Smooth muscle cell (in vitro differentiated cells): ENCODE data around the gene FGGY. TPM values are rescaled to one million over a fixed set of nuclear protein-coding genes. Genes with fewer than 3 reads are reported as not detected.
A peak's percentile ranks its signal among the peaks of the same experiment; 100 is the strongest.

ENCODE experiments used
- DNase-seq: peaks from one replicate; lab custom pipeline; 2025; ENCODE audit not compliant: unreplicated experiment; lab: John Stamatoyannopoulos, UW
- H2AFZ ChIP-seq: fragments of 200-600 bp; sonication (generic); 2 replicates; pipeline ENCODE4 v1.6.0; 2016; ENCODE audit warnings: antibody characterized with exemption, low read depth, mild to moderate bottlenecking
- H3F3A ChIP-seq: fragments of 200-600 bp; sonication (generic); 2 replicates; pipeline ENCODE4 v1.6.0; 2017; ENCODE audit warnings: antibody characterized with exemption, low read depth
- H3K27ac ChIP-seq: fragments of 200-600 bp; sonication (generic); 2 replicates; pipeline ENCODE4 v1.5.1; 2016; ENCODE audit warnings: low read depth, mild to moderate bottlenecking
- H3K27me3 ChIP-seq: fragments of 200-600 bp; sonication (generic); 2 replicates; pipeline ENCODE4 v1.6.1; 2016; ENCODE audit warnings: low read depth, mild to moderate bottlenecking
- H3K36me3 ChIP-seq: fragments of 200-600 bp; sonication (generic); 2 replicates; pipeline ENCODE4 v1.5.1; 2016; ENCODE audit warnings: low read depth
- H3K4me1 ChIP-seq: fragments of 200-600 bp; sonication (generic); 2 replicates; pipeline ENCODE4 v1.5.1; 2016; ENCODE audit warnings: low read depth
- H3K4me2 ChIP-seq: fragments of 200-600 bp; sonication (generic); 2 replicates; pipeline ENCODE4 v1.6.0; 2016; ENCODE audit warnings: mild to moderate bottlenecking
- H3K4me3 ChIP-seq: fragments of 200-600 bp; sonication (generic); 2 replicates; pipeline ENCODE4 v1.5.1; 2016; ENCODE audit warnings: mild to moderate bottlenecking
- H3K79me2 ChIP-seq: fragments of 200-600 bp; sonication (generic); 2 replicates; pipeline ENCODE4 v1.6.0; 2016; ENCODE audit warnings: low read depth, mild to moderate bottlenecking
- H3K9ac ChIP-seq: fragments of 200-600 bp; sonication (generic); 2 replicates; pipeline ENCODE4 v1.6.0; 2016; ENCODE audit warnings: low read depth
- H3K9me3 ChIP-seq: fragments of 200-600 bp; sonication (generic); replicated peaks from 2 replicates; pipeline ENCODE4 v1.5.1; 2016; ENCODE audit warnings: low read depth
- H4K20me1 ChIP-seq: fragments of 200-600 bp; sonication (generic); 2 replicates; pipeline ENCODE4 v1.6.0; 2016; ENCODE audit warnings: low read depth
- WGBS: methylation state at CpG from one replicate; pipeline ENCODE4 v1.1.7; 2016; ENCODE audit warnings: low lambda C conversion rate; 5-methylcytosine and 5-hydroxymethylcytosine counted together
- polyA plus RNA-seq: library from polyadenylated mRNA; unstranded; fragments of >200 nt; fragmentation: Nextera tagmentation; extraction: Ambion mirVana; gene quantifications from 2 replicates; pipeline ENCODE4 v1.2.1, GENCODE V29; 2016
- total RNA-seq: library from RNA; depleted of rRNA; stranded (reverse); fragments of >200 nt; gene quantifications from 2 replicates; pipeline ENCODE4 v1.2.3, GENCODE V29; 2014
- TF ChIP-seq, protein P1 (sequence below): fragments of 200-600 bp; sonication (generic); IDR thresholded peaks from 2 replicates; pipeline ENCODE4 v1.5.1; 2017; ENCODE audit warnings: borderline replicate concordance, mild to moderate bottlenecking, antibody characterized with exemption; ENCODE audit not compliant: insufficient read depth, poor library complexity, severe bottlenecking

Gene FGGY
- total and polyA plus RNA-seq, 2 experiments from 2014 or later = 5.1 to 9.2 TPM

DNA sequence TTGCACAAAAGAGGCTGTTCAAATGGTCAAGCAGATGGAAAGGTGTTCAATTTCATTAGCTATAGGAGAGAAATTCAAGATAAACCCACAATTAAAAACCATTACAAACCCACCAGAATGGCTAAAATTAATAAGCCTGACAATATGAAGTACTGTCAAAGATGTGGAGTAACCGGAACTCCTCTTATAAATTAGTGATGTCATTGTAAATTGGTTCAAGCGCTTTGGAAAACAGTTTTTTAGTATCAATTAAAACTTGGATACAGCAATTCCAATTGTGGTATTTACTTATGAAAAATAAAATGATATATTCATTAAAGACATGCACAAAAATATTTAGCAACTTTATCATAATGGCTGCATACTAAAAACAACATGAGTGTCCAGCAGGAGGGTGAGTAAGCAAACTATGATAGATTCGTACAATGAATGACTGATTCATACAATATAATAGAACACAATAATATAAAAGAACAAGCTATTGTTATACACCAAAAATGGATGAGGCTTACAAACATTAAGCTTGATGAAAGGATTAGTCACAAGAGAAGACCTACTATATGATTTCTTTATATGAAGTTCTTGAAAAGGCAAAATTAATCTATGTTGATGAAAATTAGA is 38.4 kb upstream of the FGGY start:
- no peak overlapping the region for H3K27ac ChIP-seq
- DNase-seq = no peak
- TF ChIP-seq, protein P1, sequence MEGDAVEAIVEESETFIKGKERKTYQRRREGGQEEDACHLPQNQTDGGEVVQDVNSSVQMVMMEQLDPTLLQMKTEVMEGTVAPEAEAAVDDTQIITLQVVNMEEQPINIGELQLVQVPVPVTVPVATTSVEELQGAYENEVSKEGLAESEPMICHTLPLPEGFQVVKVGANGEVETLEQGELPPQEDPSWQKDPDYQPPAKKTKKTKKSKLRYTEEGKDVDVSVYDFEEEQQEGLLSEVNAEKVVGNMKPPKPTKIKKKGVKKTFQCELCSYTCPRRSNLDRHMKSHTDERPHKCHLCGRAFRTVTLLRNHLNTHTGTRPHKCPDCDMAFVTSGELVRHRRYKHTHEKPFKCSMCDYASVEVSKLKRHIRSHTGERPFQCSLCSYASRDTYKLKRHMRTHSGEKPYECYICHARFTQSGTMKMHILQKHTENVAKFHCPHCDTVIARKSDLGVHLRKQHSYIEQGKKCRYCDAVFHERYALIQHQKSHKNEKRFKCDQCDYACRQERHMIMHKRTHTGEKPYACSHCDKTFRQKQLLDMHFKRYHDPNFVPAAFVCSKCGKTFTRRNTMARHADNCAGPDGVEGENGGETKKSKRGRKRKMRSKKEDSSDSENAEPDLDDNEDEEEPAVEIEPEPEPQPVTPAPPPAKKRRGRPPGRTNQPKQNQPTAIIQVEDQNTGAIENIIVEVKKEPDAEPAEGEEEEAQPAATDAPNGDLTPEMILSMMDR = no peak
- no peaks in the 10 kb centered on the region for H3K27me3 ChIP-seq
- H3K4me1 ChIP-seq = peaks cover 12% of the 10 kb centered on the region
- H3K79me2 ChIP-seq = no peaks in the 10 kb centered on the region
- H4K20me1 ChIP-seq = no peaks in the 10 kb centered on the region
- H3F3A ChIP-seq = no peaks in the 10 kb centered on the region
- no peak overlapping the region for H2AFZ ChIP-seq
- H3K9me3 ChIP-seq = no peaks in the 10 kb centered on the region
- WGBS = 97% methylated on average over 3 of the region's 3 CpGs
- H3K4me3 ChIP-seq = no peak overlapping the region
- no peak overlapping the region for H3K9ac ChIP-seq
- no peaks in the 10 kb centered on the region for H3K36me3 ChIP-seq
- no peak overlapping the region for H3K4me2 ChIP-seq

DNA sequence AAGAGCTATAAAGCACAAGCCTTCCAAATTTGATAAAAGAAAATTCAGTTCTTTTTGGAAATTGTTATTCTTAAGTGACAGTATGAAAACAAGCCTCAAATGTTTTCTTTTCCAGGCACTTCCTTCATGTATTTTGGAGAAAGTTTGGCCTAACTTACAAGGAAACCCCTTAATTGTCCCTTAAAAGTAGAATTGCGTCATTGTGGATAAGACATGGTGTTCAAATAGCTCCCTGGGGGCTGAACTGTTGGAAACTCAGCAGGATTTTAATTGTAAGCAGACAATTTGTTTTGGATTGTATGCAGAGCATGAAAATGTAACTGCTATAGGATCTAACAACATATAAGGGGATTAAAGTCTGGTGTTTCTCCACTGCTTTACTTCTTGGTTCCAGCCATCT is 35.4 kb upstream of the FGGY start:
- TF ChIP-seq, protein P1 = no peak
- Histone ChIP-seq H4K20me1 (no peaks in the 10 kb centered on the region), H3K4me2 (no peak overlapping the region), H3K4me1 (peaks cover 12% of the 10 kb centered on the region), H3K4me3 (no peak overlapping the region), H3K27me3 (no peaks in the 10 kb centered on the region), H3K9ac (no peak overlapping the region), H3K79me2 (no peaks in the 10 kb centered on the region), H3F3A (no peaks in the 10 kb centered on the region), H3K27ac (no peak overlapping the region), H3K36me3 (no peaks in the 10 kb centered on the region), H2AFZ (peak overlapping the region; percentile 54), H3K9me3 (no peaks in the 10 kb centered on the region)
- 63% methylated on average over 1 of the region's 1 CpG for WGBS
- DNase-seq = no peak

DNA sequence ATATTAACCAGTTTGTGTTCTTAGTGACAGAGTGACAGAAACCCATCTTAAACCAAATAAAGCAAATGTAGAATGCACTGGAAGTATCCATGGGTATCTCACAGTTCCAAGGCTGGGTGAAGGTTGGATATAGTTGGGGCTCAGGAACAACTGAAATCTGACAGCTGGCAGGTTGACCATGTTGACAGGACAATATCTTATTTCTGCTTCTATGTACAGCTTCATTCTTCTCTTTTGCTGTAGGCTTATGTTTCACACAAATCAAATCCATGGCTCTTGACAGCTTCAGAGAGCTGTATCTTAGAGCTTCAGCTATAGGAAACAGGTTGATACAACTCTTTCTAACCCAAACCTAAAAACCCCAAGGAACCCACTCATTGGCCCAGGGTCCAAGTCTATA is 34.3 kb upstream of the FGGY start:
- Histone ChIP-seq H3K79me2 (no peaks in the 10 kb centered on the region), H3K4me3 (no peak overlapping the region), H3K36me3 (no peaks in the 10 kb centered on the region), H4K20me1 (no peaks in the 10 kb centered on the region), H3K9ac (no peak overlapping the region), H3K4me2 (no peak overlapping the region), H3K27ac (no peak overlapping the region), H2AFZ (no peak overlapping the region), H3F3A (no peaks in the 10 kb centered on the region), H3K9me3 (no peaks in the 10 kb centered on the region), H3K4me1 (peaks cover 12% of the 10 kb centered on the region), H3K27me3 (no peaks in the 10 kb centered on the region)
- no peak for DNase-seq
- TF ChIP-seq, protein P1 = no peak

DNA sequence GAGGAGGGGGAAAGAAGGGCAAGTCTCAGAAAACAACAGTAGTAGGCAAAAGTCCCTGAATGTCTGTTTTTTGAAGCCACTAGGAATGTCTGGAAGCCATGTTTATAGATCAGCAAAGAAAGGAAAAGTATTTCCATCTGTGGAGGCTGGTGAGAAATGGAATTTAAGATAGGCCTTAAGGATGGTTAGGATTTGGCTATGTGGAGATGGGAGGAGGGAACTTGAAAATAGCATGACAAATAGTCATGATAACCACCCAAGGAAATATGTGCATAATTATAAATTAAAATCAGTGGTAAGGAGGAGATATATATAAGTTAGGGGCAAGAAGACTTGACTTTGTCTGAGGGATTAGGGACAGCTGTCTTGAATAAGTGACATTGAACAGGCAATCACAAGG is 33.8 kb upstream of the FGGY start:
- H3K27me3 ChIP-seq = no peaks in the 10 kb centered on the region
- no peaks in the 10 kb centered on the region for H3K9me3 ChIP-seq
- no peak overlapping the region for H3K27ac ChIP-seq
- H3K4me3 ChIP-seq = no peak overlapping the region
- DNase-seq = no peak
- H3K4me1 ChIP-seq = peaks cover 12% of the 10 kb centered on the region
- no peaks in the 10 kb centered on the region for H3K36me3 ChIP-seq
- no peak overlapping the region for H2AFZ ChIP-seq
- no peak overlapping the region for H3K4me2 ChIP-seq
- H3K9ac ChIP-seq = no peak overlapping the region
- no peaks in the 10 kb centered on the region for H3K79me2 ChIP-seq
- H3F3A ChIP-seq = no peaks in the 10 kb centered on the region
- no peaks in the 10 kb centered on the region for H4K20me1 ChIP-seq
- TF ChIP-seq, protein P1 = no peak
